HUES48 (cell line): Measurements from ENCODE around the gene BCAS3.
A peak's percentile ranks its signal among the peaks of the same experiment; 100 is the strongest.

Source experiments
- H3K27ac ChIP-seq: one replicate; pipeline ENCODE4 v1.7.0; 2013; ENCODE audit warnings: low read depth, low read length, inconsistent platforms
- H3K27me3 ChIP-seq: 2 replicates; pipeline ENCODE4 v1.6.1; 2013; ENCODE audit warnings: mild to moderate bottlenecking, low read length; ENCODE audit not compliant: control insufficient read depth, insufficient read depth
- H3K36me3 ChIP-seq: 2 replicates; pipeline ENCODE4 v1.6.1; 2013; ENCODE audit warnings: low read length; ENCODE audit not compliant: control insufficient read depth, insufficient read depth
- H3K4me1 ChIP-seq: 2 replicates; pipeline ENCODE4 v1.6.1; 2013; ENCODE audit warnings: mild to moderate bottlenecking, low read length; ENCODE audit not compliant: control insufficient read depth, insufficient read depth
- H3K4me3 ChIP-seq: 2 replicates; pipeline ENCODE4 v1.5.1; 2013; ENCODE audit warnings: mild to moderate bottlenecking, low read depth, low read length
- H3K9ac ChIP-seq: 2 replicates; pipeline ENCODE4 v1.6.1; 2013; ENCODE audit warnings: mild to moderate bottlenecking, low read depth, low read length, moderate library complexity
- H3K9me3 ChIP-seq: 2 replicates; pipeline ENCODE4 v1.6.1; 2013; ENCODE audit warnings: low read length; ENCODE audit not compliant: control insufficient read depth, insufficient read depth

BCAS3 gene

DNA sequence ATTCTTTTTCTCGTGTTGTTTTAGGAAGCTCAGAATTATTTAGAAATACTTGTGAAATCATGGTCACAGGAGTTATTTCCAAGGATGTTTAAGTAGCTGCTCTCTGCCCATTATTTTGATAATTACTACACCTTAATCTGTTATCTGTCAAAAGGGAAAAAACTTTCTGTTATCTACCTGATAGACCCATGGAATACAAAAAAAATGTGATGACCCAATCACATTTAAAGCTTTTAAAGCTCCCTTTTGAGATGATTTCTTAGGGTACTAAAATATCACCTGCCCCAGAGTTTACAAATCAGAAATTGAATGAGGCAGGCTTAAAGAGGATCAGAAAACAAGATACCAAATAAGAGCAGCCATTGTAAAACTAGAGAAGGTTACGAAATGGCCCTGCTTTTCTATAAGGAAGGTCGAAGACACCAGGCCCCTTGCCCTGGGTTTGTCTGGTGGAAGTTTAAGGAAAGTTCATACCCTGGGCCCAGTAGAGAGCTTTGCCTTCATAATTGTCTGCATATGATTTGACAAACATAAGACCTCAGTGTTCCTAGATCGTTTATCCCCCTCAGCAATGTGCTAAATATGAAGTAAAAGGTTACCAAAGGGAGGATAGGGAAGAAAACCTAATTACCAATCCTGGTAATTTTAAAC, 572.1 kb downstream of the BCAS3 start:
- no peaks in the 10 kb centered on the region for H3K27me3 ChIP-seq
- no peak overlapping the region for H3K9ac ChIP-seq
- H3K9me3 ChIP-seq = no peaks in the 10 kb centered on the region
- H3K4me1 ChIP-seq = peaks cover 36% of the 10 kb centered on the region
- no peak overlapping the region for H3K27ac ChIP-seq
- no peaks in the 10 kb centered on the region for H3K36me3 ChIP-seq
- H3K4me3 ChIP-seq = no peak overlapping the region

DNA sequence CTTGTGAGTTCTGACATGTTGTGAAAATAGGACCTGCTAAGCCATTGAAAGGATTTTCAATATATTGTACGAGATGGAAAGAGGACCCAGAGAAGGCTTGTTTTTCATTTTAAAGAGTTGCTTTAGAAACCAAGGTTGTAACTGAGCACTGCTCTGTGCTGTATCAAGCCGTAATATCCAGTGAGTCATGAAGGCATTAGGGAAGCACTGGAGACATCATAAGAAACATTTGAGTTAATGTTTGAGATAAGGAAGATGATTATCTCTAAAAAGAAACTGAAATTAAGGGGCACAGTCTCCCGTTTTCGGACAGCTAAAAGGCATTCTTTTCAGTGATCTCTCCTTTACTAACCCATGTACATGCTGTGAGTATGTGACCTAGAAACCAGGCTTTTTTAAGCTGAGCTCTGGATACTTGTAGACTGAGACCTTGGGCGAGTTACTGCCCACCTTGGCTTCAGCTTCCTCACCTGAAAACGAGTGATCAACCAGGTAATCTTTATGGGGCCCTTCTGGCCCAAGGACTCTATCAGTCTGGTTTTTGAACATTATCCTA, 572.8 kb downstream of the BCAS3 start:
- H3K36me3 ChIP-seq = no peaks in the 10 kb centered on the region
- no peak overlapping the region for H3K4me3 ChIP-seq
- no peak overlapping the region for H3K9ac ChIP-seq
- no peaks in the 10 kb centered on the region for H3K27me3 ChIP-seq
- no peaks in the 10 kb centered on the region for H3K9me3 ChIP-seq
- H3K4me1 ChIP-seq = peaks cover 29% of the 10 kb centered on the region
- no peak overlapping the region for H3K27ac ChIP-seq

DNA sequence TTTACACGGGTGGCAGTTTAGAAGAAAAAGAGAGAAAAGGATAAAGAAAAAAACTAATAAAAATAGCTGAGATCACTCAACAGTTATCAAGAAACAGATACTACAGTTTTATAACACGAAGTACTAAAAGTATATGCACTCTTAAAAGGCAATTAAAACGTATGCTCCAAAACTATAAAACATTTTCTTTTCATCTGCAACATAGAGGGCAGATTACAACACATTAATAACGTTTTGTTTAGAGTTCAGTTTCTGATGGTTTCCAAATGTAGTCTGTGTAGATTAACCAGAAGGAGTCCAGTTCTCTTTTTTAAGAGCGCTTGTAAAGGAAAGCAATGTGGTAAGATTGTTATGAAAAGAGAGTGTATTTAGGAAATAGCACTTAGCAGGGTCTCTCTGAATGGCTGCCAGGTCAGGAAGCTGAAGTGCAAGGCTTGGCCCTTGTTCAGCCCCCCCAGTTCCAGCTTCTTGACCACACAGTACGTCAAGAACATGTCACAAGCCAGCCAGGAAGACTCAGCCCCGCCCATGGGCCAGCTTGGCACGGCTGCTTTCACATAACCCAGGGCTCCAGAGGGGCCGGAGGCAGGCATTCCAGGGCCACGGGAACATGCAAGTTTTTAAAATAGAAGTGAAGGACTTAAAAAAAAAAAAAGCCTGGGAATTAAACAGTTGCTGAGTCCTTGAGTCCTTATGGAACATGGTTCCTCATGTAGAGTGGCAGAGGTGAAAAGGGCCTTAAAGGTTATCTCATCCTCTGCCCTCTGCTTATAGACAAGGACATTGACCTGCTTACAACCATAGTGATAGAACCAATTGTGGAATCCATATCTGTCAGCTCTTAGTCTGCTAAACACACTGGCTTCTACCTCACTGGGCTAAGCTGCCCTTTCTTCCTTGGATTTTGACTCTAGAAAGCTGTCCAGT, 574.6 kb downstream of the BCAS3 start:
- Histone ChIP-seq H3K27ac (no peak overlapping the region), H3K36me3 (no peaks in the 10 kb centered on the region), H3K9ac (no peak overlapping the region), H3K4me3 (no peak overlapping the region), H3K4me1 (peaks cover 18% of the 10 kb centered on the region), H3K9me3 (no peaks in the 10 kb centered on the region), H3K27me3 (no peaks in the 10 kb centered on the region)

DNA sequence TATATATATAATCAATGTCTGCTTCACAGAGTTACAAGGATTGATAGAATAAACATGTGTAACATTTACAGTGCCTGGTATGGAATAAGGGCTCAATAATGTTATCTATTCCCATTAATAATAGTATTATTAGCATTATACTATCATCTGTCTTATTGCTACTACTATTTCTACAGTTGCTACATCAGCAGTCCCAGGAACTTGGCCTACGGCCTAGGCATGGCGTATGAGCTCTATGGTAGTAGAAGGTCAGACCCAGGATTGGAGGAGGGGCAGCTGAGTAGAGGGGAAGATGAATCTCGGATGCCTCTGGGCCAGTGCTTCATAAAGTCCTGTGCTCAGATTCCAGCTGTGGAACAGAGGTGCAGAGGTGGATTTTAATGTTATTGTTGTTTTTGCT, 575.7 kb downstream of the BCAS3 start:
- Histone ChIP-seq H3K27ac (no peak overlapping the region), H3K27me3 (no peaks in the 10 kb centered on the region), H3K9ac (no peak overlapping the region), H3K9me3 (no peaks in the 10 kb centered on the region), H3K4me3 (no peak overlapping the region), H3K4me1 (peaks cover 11% of the 10 kb centered on the region), H3K36me3 (no peaks in the 10 kb centered on the region)

DNA sequence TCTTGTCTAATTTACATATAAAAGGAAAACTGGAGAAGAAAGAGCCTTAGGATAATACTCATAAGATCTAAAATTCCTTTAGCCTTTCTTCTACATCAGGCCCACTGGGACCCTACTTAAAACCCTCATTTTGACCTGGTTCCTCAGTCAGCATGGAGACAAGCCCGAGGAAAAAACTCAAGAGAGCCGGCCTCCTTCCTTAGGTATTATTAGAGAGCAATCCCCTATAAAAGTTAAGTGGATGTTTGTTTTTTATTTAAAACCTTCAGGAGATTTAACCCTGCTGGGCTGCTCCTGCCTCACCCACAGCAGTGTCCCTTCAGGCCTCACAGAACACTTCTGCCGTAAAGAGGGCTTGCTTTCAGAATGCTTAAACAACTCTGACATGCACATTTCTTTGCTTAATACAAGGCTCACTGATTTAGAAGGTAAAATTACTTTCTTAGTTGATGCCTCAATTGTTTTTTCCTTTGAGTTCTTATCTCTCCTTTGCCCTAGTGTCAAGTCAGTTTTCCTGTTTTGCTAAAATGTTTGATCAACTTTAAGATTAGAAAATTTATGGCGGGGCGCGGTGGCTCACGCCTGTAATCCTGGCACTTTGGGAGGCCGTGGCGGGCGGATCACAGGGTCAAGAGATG, 576.4 kb downstream of the BCAS3 start:
- Histone ChIP-seq H3K4me3 (no peak overlapping the region), H3K27ac (peak overlapping the region; percentile 49), H3K27me3 (no peaks in the 10 kb centered on the region), H3K4me1 (peaks cover 11% of the 10 kb centered on the region), H3K36me3 (no peaks in the 10 kb centered on the region), H3K9ac (no peak overlapping the region), H3K9me3 (no peaks in the 10 kb centered on the region)

DNA sequence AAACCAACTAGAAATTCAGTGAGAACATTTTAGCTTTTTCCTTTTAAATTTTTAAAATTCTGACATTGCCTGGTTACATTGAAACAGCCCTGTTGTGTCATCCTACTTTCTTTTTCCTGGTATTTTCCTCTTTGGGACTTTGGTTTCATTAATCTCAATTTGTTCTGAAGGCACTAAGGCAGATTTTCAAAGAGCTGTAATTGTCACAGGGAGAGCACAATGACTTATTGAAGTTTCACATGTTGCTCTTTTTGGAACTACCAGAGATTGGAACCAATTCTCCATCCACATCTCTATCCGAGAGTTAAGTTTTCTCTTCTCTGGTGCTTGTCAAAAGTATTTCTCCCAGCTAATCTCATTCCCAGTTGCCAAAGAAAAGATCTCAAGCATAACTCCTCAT, 577.3 kb downstream of the BCAS3 start:
- Histone ChIP-seq H3K36me3 (no peaks in the 10 kb centered on the region), H3K9me3 (no peaks in the 10 kb centered on the region), H3K4me3 (no peak overlapping the region), H3K27ac (no peak overlapping the region), H3K4me1 (peaks cover 11% of the 10 kb centered on the region), H3K9ac (no peak overlapping the region), H3K27me3 (no peaks in the 10 kb centered on the region)

DNA sequence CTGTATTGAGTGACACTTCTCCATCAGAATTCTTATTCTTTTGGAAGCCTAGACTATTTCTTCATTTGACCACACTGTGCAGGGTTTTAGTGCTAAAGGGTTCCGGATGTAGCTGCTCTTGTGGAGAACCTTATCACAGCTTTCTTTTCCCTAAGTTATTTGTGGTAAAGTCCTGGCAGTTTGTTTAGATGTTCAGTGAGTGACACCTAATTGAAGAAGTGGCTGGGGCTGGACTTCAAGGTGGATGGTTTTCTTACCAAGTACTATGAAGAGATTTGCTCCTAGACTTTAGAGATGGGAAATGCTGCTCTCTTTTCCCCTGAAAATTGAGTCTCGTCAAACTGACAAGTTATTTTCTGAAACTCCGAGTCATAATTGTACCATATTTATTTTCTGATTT, 578.0 kb downstream of the BCAS3 start:
- Histone ChIP-seq H3K9me3 (no peaks in the 10 kb centered on the region), H3K36me3 (no peaks in the 10 kb centered on the region), H3K9ac (no peak overlapping the region), H3K27me3 (no peaks in the 10 kb centered on the region), H3K4me1 (peaks cover 11% of the 10 kb centered on the region), H3K27ac (no peak overlapping the region), H3K4me3 (no peak overlapping the region)

DNA sequence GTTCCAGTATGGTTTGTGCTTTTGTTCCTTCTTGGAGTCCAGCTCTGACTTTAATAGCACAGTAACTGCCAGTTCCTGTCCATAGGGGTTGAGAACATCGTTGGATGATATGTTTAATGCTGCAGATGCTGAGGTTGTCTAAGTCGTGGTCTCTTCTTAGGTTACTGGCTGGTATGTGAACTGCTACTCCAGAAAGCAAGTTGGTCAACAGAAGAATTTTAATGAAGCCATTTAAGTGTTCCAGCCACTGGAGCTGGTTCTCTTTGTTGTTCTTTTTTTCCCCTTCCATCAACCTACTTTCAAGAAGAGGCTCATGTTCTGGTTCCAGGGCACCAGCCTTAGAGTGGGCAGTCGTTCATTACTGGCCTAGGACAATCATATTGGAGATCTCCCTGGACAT, 581.7 kb downstream of the BCAS3 start:
- Histone ChIP-seq H3K9ac (no peak overlapping the region), H3K27ac (no peak overlapping the region), H3K9me3 (no peaks in the 10 kb centered on the region), H3K4me1 (peaks cover under 1% of the 10 kb centered on the region; the same call in 1 of the 2 replicates), H3K4me3 (no peak overlapping the region), H3K36me3 (no peaks in the 10 kb centered on the region), H3K27me3 (no peaks in the 10 kb centered on the region)

DNA sequence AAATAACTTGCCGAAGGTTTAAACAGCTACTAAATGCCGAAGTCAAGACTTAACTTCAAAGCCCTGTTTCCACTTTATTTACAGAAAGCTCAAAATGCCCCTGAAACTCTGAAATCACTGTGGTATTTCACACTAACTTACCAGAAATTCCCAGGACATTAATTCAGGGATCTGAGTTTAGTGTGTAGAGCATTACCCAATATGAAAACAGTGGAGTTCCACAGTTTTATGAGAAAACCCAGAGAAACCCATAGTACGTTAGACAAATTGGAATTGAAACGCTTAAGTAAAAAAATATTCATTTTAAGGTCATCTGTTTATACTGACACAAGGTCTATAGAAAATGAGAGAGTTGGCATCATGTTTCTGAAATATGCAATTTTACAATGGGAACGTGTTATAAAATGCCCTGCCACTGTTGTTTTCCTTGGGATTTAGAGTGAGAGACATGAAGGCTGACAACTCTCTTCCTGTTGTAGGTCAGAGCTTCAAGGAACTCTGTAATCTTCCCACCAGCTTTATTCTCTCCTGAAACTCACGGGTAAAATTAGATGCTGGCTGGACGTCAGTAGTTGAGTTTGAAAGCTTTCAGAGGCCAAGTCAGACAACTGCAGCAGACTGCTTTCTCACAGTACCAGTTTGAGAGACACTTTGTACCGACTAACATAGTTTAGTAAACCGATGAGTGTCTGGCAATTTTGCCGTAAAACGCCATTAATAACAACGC, 582.6 kb downstream of the BCAS3 start:
- Histone ChIP-seq H3K27me3 (no peaks in the 10 kb centered on the region), H3K4me1 (no peaks in the 10 kb centered on the region; the same call in 1 of the 2 replicates), H3K27ac (no peak overlapping the region), H3K9me3 (no peaks in the 10 kb centered on the region), H3K9ac (no peak overlapping the region), H3K36me3 (no peaks in the 10 kb centered on the region), H3K4me3 (no peak overlapping the region)

DNA sequence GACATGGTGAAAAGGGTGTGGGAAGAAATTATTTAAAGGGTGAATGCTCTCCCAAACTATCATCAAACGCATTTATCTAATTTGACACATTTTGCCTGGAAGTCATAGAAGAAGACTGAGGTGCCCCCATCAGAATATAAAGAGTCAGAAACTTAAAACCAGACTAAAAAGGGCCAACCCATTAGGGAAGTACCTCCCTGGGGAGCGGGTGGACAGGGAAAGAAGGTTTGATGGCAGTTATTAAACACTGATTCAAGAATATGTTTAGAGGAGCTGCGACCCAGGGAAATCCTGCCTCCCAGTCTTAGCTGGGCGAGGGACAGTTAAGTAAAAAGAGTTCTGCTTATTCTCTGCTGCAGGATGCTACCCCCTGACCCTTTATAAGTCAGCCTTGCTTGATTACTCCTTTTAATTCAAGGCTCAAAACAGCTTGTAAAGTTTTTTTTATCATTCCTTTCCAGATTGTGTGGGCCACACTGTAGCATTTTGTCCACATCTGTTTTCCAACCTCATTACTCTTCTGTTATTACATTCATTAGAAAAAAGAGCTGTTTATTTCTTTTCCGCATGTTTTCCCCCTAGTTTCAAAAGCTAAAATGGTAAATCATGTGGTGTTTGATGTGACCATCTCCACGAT, 583.5 kb downstream of the BCAS3 start:
- Histone ChIP-seq H3K4me3 (no peak overlapping the region), H3K9me3 (no peaks in the 10 kb centered on the region), H3K36me3 (no peaks in the 10 kb centered on the region), H3K4me1 (no peaks in the 10 kb centered on the region; the same call in 1 of the 2 replicates), H3K9ac (no peak overlapping the region), H3K27ac (no peak overlapping the region), H3K27me3 (no peaks in the 10 kb centered on the region)
